HCT116 (cell line): ENCODE data around the gene TAMALIN. TPM values are rescaled to one million over a fixed set of nuclear protein-coding genes. Genes with fewer than 3 reads are reported as not detected.

Experiments used
- ATAC-seq: fragments of 200-7000 bp; cut with Tn5 transposase; 2 replicates; pipeline ENCODE4 v1.9.1; 2020; ENCODE audit warnings: mild to moderate bottlenecking, moderate library complexity
- BruUV-seq: library from RNA; stranded (reverse); fragments of 400-500 nt; replicated peaks from 2 replicates; lab custom pipeline; 2021; lab: Mats Ljungman, UMichigan
- CTCF ChIA-PET: fragments of 300-600 bp; sonication (Branson Sonifier 250); formaldehyde crosslinking; loops from one replicate; lab custom pipeline; 2021; ENCODE audit warnings: antibody characterized with exemption; lab: Charles Lee
- POLR2A ChIA-PET: fragments of 300-600, 350-600 bp; sonication (Branson Sonifier 250); formaldehyde crosslinking; loops from one replicate; lab custom pipeline; 2021; ENCODE audit warnings: antibody characterized with exemption; lab: Charles Lee
- RAD21 ChIA-PET, 2 experiments: fragments of 300-600 bp; sonication (Branson Sonifier 250); formaldehyde crosslinking; loops; one replicate each; lab custom pipeline; 2023; ENCODE audit warnings: low total read pairs in 2 of 2; ENCODE audit not compliant: uncharacterized antibody in 2 of 2, unreplicated experiment in 2 of 2, low non-redundant PET in 1 of 2; lab: Charles Lee
- DNase-seq: peaks from one replicate; pipeline ENCODE4 v3.0.0-alpha.2; 2010; ENCODE audit warnings: low read depth, low spot score
- H2AFZ ChIP-seq: fragments of 200-600 bp; shearing (Covaris generic), sonication (generic); 2 replicates; pipeline ENCODE4 v1.6.1; 2017; ENCODE audit warnings: low read depth, mixed run types, mixed read lengths, antibody characterized with exemption, low read length; ENCODE audit not compliant: poor library complexity, severe bottlenecking
- H3K27ac ChIP-seq: 2 replicates; pipeline ENCODE4 v1.5.1; 2012; ENCODE audit warnings: low read depth, low read length
- H3K27me3 ChIP-seq: fragments of 200-600 bp; sonication (generic); 2 replicates; pipeline ENCODE4 v1.6.1; 2016; ENCODE audit warnings: mixed run types, low read length, mixed read lengths; ENCODE audit not compliant: insufficient read depth
- H3K36me3 ChIP-seq, 2 experiments: fragments of 200-500 bp in 1 of 2; fragments of 200-600 bp in 1 of 2; sonication (Bioruptor generic) in 1 of 2; sonication (generic) in 1 of 2; 2 replicates each; pipeline versions ENCODE4 v1.5.1 to v1.6.1; 2014 to 2016; ENCODE audit warnings: low read length in 2 of 2, inconsistent platforms in 1 of 2, mixed read lengths in 1 of 2, mixed run types in 1 of 2; ENCODE audit not compliant: insufficient read depth in 2 of 2, control insufficient read depth in 1 of 2
- H3K4me1 ChIP-seq, 2 experiments: fragments of 200-600 bp in 1 of 2; sonication (generic) in 1 of 2; 2 replicates each; pipeline versions ENCODE4 v1.5.1 to v1.6.1; 2012 to 2017; ENCODE audit warnings: low read length in 2 of 2, inconsistent platforms in 1 of 2, mild to moderate bottlenecking in 1 of 2, mixed read lengths in 1 of 2, mixed run types in 1 of 2, moderate library complexity in 1 of 2; ENCODE audit not compliant: insufficient read depth in 2 of 2, control insufficient read depth in 1 of 2
- H3K4me2 ChIP-seq: fragments of 200-600 bp; sonication (generic); 2 replicates; pipeline ENCODE4 v1.6.1; 2017; ENCODE audit warnings: mixed run types, low read length, mixed read lengths
- H3K4me3 ChIP-seq, 2 experiments: fragments of 200-600 bp in 1 of 2; sonication (generic) in 1 of 2; replicated peaks in 1 of 2; 2 replicates each; pipeline ENCODE4 v1.5.1; 2011 to 2016; ENCODE audit warnings: low read length in 2 of 2, control low read depth in 1 of 2, low read depth in 1 of 2, mild to moderate bottlenecking in 1 of 2, mixed read lengths in 1 of 2, mixed run types in 1 of 2
- H3K79me2 ChIP-seq: fragments of 200-600 bp; sonication (generic); 2 replicates; pipeline ENCODE4 v1.6.1; 2017; ENCODE audit warnings: mild to moderate bottlenecking, mixed run types, low read length, moderate library complexity, mixed read lengths; ENCODE audit not compliant: insufficient read depth
- H3K9ac ChIP-seq: fragments of 200-600 bp; sonication (generic); 2 replicates; pipeline ENCODE4 v1.6.1; 2016; ENCODE audit warnings: low read length, mixed read lengths
- H3K9me2 ChIP-seq: fragments of 200-600 bp; sonication (generic), shearing (Covaris generic); 2 replicates; pipeline ENCODE4 v1.6.1; 2017; ENCODE audit warnings: mixed run types, mild to moderate bottlenecking, moderate library complexity; ENCODE audit not compliant: insufficient read depth
- H3K9me3 ChIP-seq, 2 experiments: fragments of 200-500 bp in 1 of 2; fragments of 200-600 bp in 1 of 2; sonication (Bioruptor generic) in 1 of 2; sonication (generic) in 1 of 2; 2 replicates each; pipeline ENCODE4 v1.6.1; 2014 to 2017; ENCODE audit warnings: low read length in 2 of 2, mixed read lengths in 2 of 2, inconsistent platforms in 1 of 2, low read depth in 1 of 2, mild to moderate bottlenecking in 1 of 2, mixed run types in 1 of 2, moderate library complexity in 1 of 2; ENCODE audit not compliant: control insufficient read depth in 1 of 2, insufficient read depth in 1 of 2
- H4K20me1 ChIP-seq: fragments of 200-600 bp; sonication (generic), shearing (Covaris generic); 2 replicates; pipeline ENCODE4 v1.6.1; 2017; ENCODE audit warnings: mixed run types, mild to moderate bottlenecking, moderate library complexity; ENCODE audit not compliant: insufficient read depth
- ATF3 ChIP-seq: IDR thresholded peaks from 2 replicates; pipeline ENCODE4 v1.6.1; 2012
- CBX3 ChIP-seq: IDR thresholded peaks from 2 replicates; pipeline ENCODE4 v1.6.1; 2012; ENCODE audit warnings: low read depth
- CEBPB ChIP-seq: IDR thresholded peaks from 2 replicates; pipeline ENCODE4 v1.6.1; 2012; ENCODE audit warnings: low read depth
- CTCF ChIP-seq, 3 experiments: fragments of 200-600 bp in 1 of 3; sonication (generic) in 1 of 3; IDR thresholded peaks in 2 of 3; conservative IDR thresholded peaks in 1 of 3; 2 replicates each; pipeline ENCODE4 v1.5.1; 2012 to 2017; ENCODE audit warnings: low read depth in 2 of 3, low read length in 2 of 3, antibody characterized with exemption in 1 of 3, borderline replicate concordance in 1 of 3, control low read depth in 1 of 3, mild to moderate bottlenecking in 1 of 3, mixed read lengths in 1 of 3, mixed run types in 1 of 3, moderate library complexity in 1 of 3; ENCODE audit not compliant: insufficient read depth in 1 of 3
- EGR1 ChIP-seq: IDR thresholded peaks from 2 replicates; pipeline ENCODE4 v1.6.1; 2012; ENCODE audit warnings: low read depth
- ELF1 ChIP-seq: IDR thresholded peaks from 2 replicates; pipeline ENCODE4 v1.6.1; 2012; ENCODE audit warnings: low read depth, borderline replicate concordance
- EZH2 ChIP-seq: fragments of 200-600 bp; sonication (generic); IDR thresholded peaks from 2 replicates; pipeline ENCODE4 v1.6.1; 2017; ENCODE audit warnings: antibody characterized with exemption, mixed run types
- EZH2phosphoT487 ChIP-seq: fragments of 200-600 bp; IDR thresholded peaks from 2 replicates; pipeline ENCODE4 v1.6.1; 2018; ENCODE audit warnings: antibody characterized with exemption, borderline replicate concordance
- FOSL1 ChIP-seq: IDR thresholded peaks from 2 replicates; pipeline ENCODE4 v1.6.1; 2012; ENCODE audit warnings: low read depth
- JUND ChIP-seq: IDR thresholded peaks from 2 replicates; pipeline ENCODE4 v1.6.1; 2012
- POLR2A ChIP-seq: IDR thresholded peaks from 2 replicates; pipeline ENCODE4 v1.7.0; 2011; ENCODE audit warnings: borderline replicate concordance; ENCODE audit not compliant: insufficient read depth, insufficient read length; ENCODE audit errors: extremely low read depth
- POLR2AphosphoS5 ChIP-seq: IDR thresholded peaks from 2 replicates; pipeline ENCODE4 v1.6.1; 2011; ENCODE audit warnings: mild to moderate bottlenecking, low read depth, low read length, moderate library complexity
- REST ChIP-seq: IDR thresholded peaks from 2 replicates; pipeline ENCODE4 v1.6.1; 2012; ENCODE audit warnings: low read depth
- SP1 ChIP-seq: IDR thresholded peaks from 2 replicates; pipeline ENCODE4 v1.6.1; 2012; ENCODE audit warnings: low read depth
- SRF ChIP-seq: IDR thresholded peaks from 2 replicates; pipeline ENCODE4 v1.6.1; 2012; ENCODE audit warnings: low read depth
- TCF7L2 ChIP-seq: IDR thresholded peaks from 2 replicates; pipeline ENCODE4 v1.7.0; 2011; ENCODE audit warnings: borderline replicate concordance, inconsistent platforms; ENCODE audit not compliant: insufficient read depth, insufficient read length; ENCODE audit errors: extremely low read depth
- YY1 ChIP-seq: IDR thresholded peaks from 2 replicates; pipeline ENCODE4 v1.6.1; 2011; ENCODE audit warnings: low read length, low read depth, moderate library complexity, mild to moderate bottlenecking; ENCODE audit not compliant: insufficient replicate concordance; ENCODE audit errors: extremely low read depth
- ZBTB33 ChIP-seq: IDR thresholded peaks from 2 replicates; pipeline ENCODE4 v1.6.1; 2011; ENCODE audit warnings: mild to moderate bottlenecking, low read length, moderate library complexity; ENCODE audit not compliant: insufficient replicate concordance; ENCODE audit errors: extremely low read depth
- ZNF274 ChIP-seq: fragments of 200-500 bp; sonication (Bioruptor generic); IDR thresholded peaks from 2 replicates; pipeline ENCODE4 v1.6.1; 2014; ENCODE audit warnings: mild to moderate bottlenecking, low read depth, low read length, inconsistent platforms
- intact Hi-C: fragments of 100-400 bp; cut with micrococcal nuclease; formaldehyde crosslinking; loops from 2 replicates; pipeline ENCODE4 v1.10.0; 2022
- total RNA-seq: library from RNA; stranded (reverse); gene quantifications from one replicate; pipeline ENCODE4 v1.2.1, GENCODE V29; 2021; ENCODE audit not compliant: unreplicated experiment

TAMALIN gene
- total RNA-seq, 1 experiment from 2014 or later, result 1.1 TPM

- POLR2A ChIA-PET, result interaction anchor here (1.8 to 2.2 kb wide), 2 partner anchors 9 kb away, joined by 6 to 15 read pairs; partner anchors contain the start of gene NR4A1
- intact Hi-C loops, result no loop called here
- Histone ChIP-seq H3K9ac (no peak overlapping the region), H3K9me3 (no peaks in the 10 kb centered on the region), H3K4me1 (peaks cover 0 to 20% of the 10 kb centered on the region in 2 experiments; a peak in 2 of 4 replicates), H2AFZ (no peak overlapping the region), H3K4me2 (no peak overlapping the region), H3K79me2 (no peaks in the 10 kb centered on the region), H3K36me3 (peaks cover 0 to 8% of the 10 kb centered on the region in 2 experiments; a peak in 2 of 4 replicates), H3K27ac (no peak overlapping the region), H4K20me1 (no peaks in the 10 kb centered on the region), H3K9me2 (no peaks in the 10 kb centered on the region), H3K4me3 (no peak overlapping the region), H3K27me3 (no peaks in the 10 kb centered on the region)
- DNase-seq (no peak), ATAC-seq (no peak)
- no peak for TF ChIP-seq ELF1
- no peak for TF ChIP-seq SRF
- TF ChIP-seq ZBTB33, result no peak
- TF ChIP-seq SP1, result no peak
- no peak for TF ChIP-seq REST
- no peak for TF ChIP-seq JUND
- no peak for TF ChIP-seq POLR2A
- TF ChIP-seq ZNF274, result no peak
- no peak for TF ChIP-seq TCF7L2
- no peak for TF ChIP-seq EZH2phosphoT487
- no peak for TF ChIP-seq CEBPB
- TF ChIP-seq CTCF (IDR thresholded peaks at IDR 0.05 in 2 of 3, conservative IDR thresholded peaks at IDR 0.05 in 1 of 3; ENCODE audit: borderline replicate concordance in 1 of 3, insufficient read depth in 1 of 3, low read depth in 2 of 3, low read length in 2 of 3), result no peak
- TF ChIP-seq EZH2, result no peak
- no peak for TF ChIP-seq CBX3
- no peak for TF ChIP-seq ATF3
- TF ChIP-seq YY1, result no peak
- TF ChIP-seq EGR1, result no peak
- TF ChIP-seq POLR2AphosphoS5, result no peak
- TF ChIP-seq FOSL1, result no peak
- BruUV-seq, result no TSS peak
- CTCF ChIA-PET, result interaction anchor here (1.0 to 5.7 kb wide), 2 partner anchors 8 to 35 kb away, joined by 5 to 27 read pairs; partner anchors contain the start of gene ATG101
- RAD21 ChIA-PET, result no interaction called here
Measured at GRCh38 chr12:52060498-52061177, 53.9 kb downstream of the TAMALIN start.
